ENCODE results near the gene SPAG9. TPM values are rescaled to one million over a fixed set of nuclear protein-coding genes. Genes with fewer than 3 reads are reported as not detected.

The SPAG9 gene
- total and polyA plus RNA-seq, 2 of the 8 experiments (the other 6 are each of a cell fraction or from before 2014, with no cell fraction given): 9.8 to 63.8 TPM

DNA sequence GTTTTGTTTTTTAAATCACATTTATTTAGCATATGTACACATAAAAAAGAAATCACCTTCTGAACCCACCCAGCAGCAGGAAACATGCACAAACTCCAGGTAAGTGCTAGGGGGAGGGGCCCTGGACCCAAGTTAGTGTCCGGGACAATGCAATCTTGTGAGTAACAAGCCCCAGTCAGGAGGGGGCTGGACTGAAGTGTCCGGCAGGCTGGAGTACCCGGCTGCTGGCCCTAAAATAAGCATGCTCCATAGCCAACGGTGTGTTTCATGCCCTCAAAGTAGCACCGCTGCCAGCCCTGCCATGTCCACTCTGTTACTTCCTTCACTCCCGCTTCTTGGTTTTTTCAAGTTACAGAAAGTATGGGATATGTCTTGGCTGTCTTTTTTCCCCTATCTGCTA, 102.1 kb downstream of the SPAG9 start:
- no peak overlapping the region for H2BK20ac ChIP-seq (ENCODE audit: low read length)
- no peak overlapping the region for H3K4ac ChIP-seq (replicated peaks; ENCODE audit: insufficient read length, low read depth, low read length)
- no peaks in the 10 kb centered on the region for H4K20me1 ChIP-seq (replicated peaks in 1 of 2; ENCODE audit: control insufficient read depth in 1 of 2, insufficient read depth in 2 of 2, low read length in 2 of 2)
- POLR2A ChIA-PET (ENCODE audit: partially characterized antibody): interaction anchor here (1.0 kb wide), 1 partner anchor 121 kb away, joined by 3 read pairs; no protein-coding TSS in a partner anchor
- no peak overlapping the region for H3K56ac ChIP-seq (replicated peaks; ENCODE audit: insufficient read length, low read depth, low read length)
- no peaks in the 10 kb centered on the region for H3K9me3 ChIP-seq (ENCODE audit: insufficient read depth in 2 of 2, low read depth in 1 of 2, low read length in 1 of 2)
- no peak overlapping the region for H2AK5ac ChIP-seq (ENCODE audit: low read depth, low read length)
- H2AFZ ChIP-seq (ENCODE audit: low read length): no peak overlapping the region
- FAIRE-seq (no peak), DNase-seq (ENCODE audit: low read depth in 1 of 2, low spot score in 2 of 2) (no peak)
- H2BK120ac ChIP-seq (replicated peaks; ENCODE audit: low read depth, low read length): no peak overlapping the region
- H3K79me1 ChIP-seq (ENCODE audit: low read depth, low read length): no peaks in the 10 kb centered on the region
- WGBS, 2 experiments (ENCODE audit: extremely low coverage in 1 of 2, insufficient coverage in 1 of 2, insufficient read length in 1 of 2, insufficient replicate concordance in 2 of 2, low coverage in 1 of 2, low lambda C conversion rate in 2 of 2, missing lambda C conversion rate in 1 of 2): 91% methylated on average over 6 of the region's 6 CpGs; no CpG with 5 or more reads in 1 of the 2 experiments
- no peak overlapping the region for H3K14ac ChIP-seq (ENCODE audit: insufficient read length)
- H3K36me3 ChIP-seq (ENCODE audit: control insufficient read depth in 2 of 4, insufficient read depth in 4 of 4, low read length in 3 of 4): peaks cover 4 to 18% (median 8%) of the 10 kb centered on the region in 4 experiments; a peak in 5 of 8 replicates
- H4K8ac ChIP-seq (ENCODE audit: extremely low read depth, insufficient read depth, low read length): no peak overlapping the region
- H3K18ac ChIP-seq (ENCODE audit: extremely low read depth, low read length): no peak overlapping the region
- H3K4me2 ChIP-seq (ENCODE audit: insufficient read depth in 1 of 2, low read depth in 2 of 2, low read length in 2 of 2): no peak overlapping the region
- no peak overlapping the region for H3K27ac ChIP-seq (ENCODE audit: low read depth, low read length)
- no peak overlapping the region for H4K91ac ChIP-seq (replicated peaks; ENCODE audit: insufficient read length, low read length)
- H3K4me3 ChIP-seq (ENCODE audit: extremely low read depth in 1 of 4, insufficient read depth in 2 of 4, low read depth in 3 of 4, low read length in 4 of 4): no peak overlapping the region
- H3K4me1 ChIP-seq (replicated peaks in 1 of 4; ENCODE audit: control insufficient read depth in 3 of 4, insufficient read depth in 4 of 4, low read length in 3 of 4): no peaks in the 10 kb centered on the region
- no peak overlapping the region for H2BK12ac ChIP-seq (ENCODE audit: low read depth, low read length)
- CTCF ChIA-PET (ENCODE audit: partially characterized antibody): interaction anchor here (2.0 kb wide), 1 partner anchor 19 kb away, joined by 8 read pairs; no protein-coding TSS in a partner anchor
- H3K27me3 ChIP-seq (replicated peaks in 1 of 4; ENCODE audit: control insufficient read depth in 3 of 4, extremely low read depth in 1 of 4, insufficient read depth in 3 of 4, low read length in 3 of 4): no peaks in the 10 kb centered on the region
- no peaks in the 10 kb centered on the region for H3K23me2 ChIP-seq (ENCODE audit: low read depth, low read length)
- H2BK15ac ChIP-seq (ENCODE audit: low read length): no peak overlapping the region
- H4K5ac ChIP-seq (ENCODE audit: insufficient read length, low read depth, low read length): no peak overlapping the region
- no peak overlapping the region for H3K23ac ChIP-seq (ENCODE audit: insufficient read length)
- H3K9ac ChIP-seq (replicated peaks in 1 of 4; ENCODE audit: extremely low read depth in 1 of 4, low read depth in 3 of 4, low read length in 3 of 4): no peak overlapping the region
- no peak overlapping the region for H2BK5ac ChIP-seq (ENCODE audit: low read depth, low read length)
- no peaks in the 10 kb centered on the region for H3K79me2 ChIP-seq (ENCODE audit: control insufficient read depth in 1 of 2, insufficient read depth in 2 of 2, low read length in 2 of 2)
- TF ChIP-seq CTCF (IDR thresholded peaks at IDR 0.05; ENCODE audit: control extremely low read depth in 1 of 3, insufficient read depth in 1 of 3, low read depth in 1 of 3, low read length in 3 of 3) (no peak), TAF7 (optimal IDR thresholded peaks at IDR 0.05; ENCODE audit: borderline replicate concordance, low read depth, low read length) (no peak), USF2 (IDR thresholded peaks at IDR 0.05; ENCODE audit: low read length) (no peak), BACH1 (IDR thresholded peaks at IDR 0.05; ENCODE audit: low read length) (no peak), GABPA (IDR thresholded peaks at IDR 0.05; ENCODE audit: borderline replicate concordance, insufficient read depth, low read length) (no peak), FOSL1 (IDR thresholded peaks at IDR 0.05; ENCODE audit: insufficient read depth, low read depth, low read length) (no peak), SP2 (IDR thresholded peaks at IDR 0.05; ENCODE audit: low read length) (no peak), TAF1 (IDR thresholded peaks at IDR 0.05; ENCODE audit: low read depth, low read length) (no peak), MAFK (IDR thresholded peaks at IDR 0.05; ENCODE audit: low read depth, low read length) (no peak), EGR1 (IDR thresholded peaks at IDR 0.05; ENCODE audit: borderline replicate concordance, low read depth, low read length) (no peak)
- TF ChIP-seq, protein P1, sequence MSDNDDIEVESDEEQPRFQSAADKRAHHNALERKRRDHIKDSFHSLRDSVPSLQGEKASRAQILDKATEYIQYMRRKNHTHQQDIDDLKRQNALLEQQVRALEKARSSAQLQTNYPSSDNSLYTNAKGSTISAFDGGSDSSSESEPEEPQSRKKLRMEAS (IDR thresholded peaks at IDR 0.05): no peak

All from H1 (cell line).